K562 (cell line): ENCODE measurements around the gene LEPR. TPM values are rescaled to one million over a fixed set of nuclear protein-coding genes. Genes with fewer than 3 reads are reported as not detected.

Experiments
- DDX20 ChIP-seq: fragments of 450-650 bp; IDR thresholded peaks from 2 replicates; pipeline ENCODE4 v1.6.1; 2016; ENCODE audit warnings: missing genetic modification characterization, low read depth, mild to moderate bottlenecking, missing compliant biosample characterization, moderate library complexity
- ESRRA ChIP-seq: fragments of 450-650 bp; IDR thresholded peaks from 2 replicates; pipeline ENCODE4 v1.6.1; 2014; ENCODE audit warnings: low read depth, mild to moderate bottlenecking, moderate library complexity, borderline replicate concordance
- PHF8 ChIP-seq: fragments of 200-600 bp; sonication (generic); IDR thresholded peaks from 2 replicates; pipeline ENCODE4 v1.6.1; 2012; ENCODE audit warnings: mixed run types, mild to moderate bottlenecking, inconsistent platforms, low read length, moderate library complexity, borderline replicate concordance
- PRMT5 ChIP-seq: sonication (generic); formaldehyde crosslinking; IDR thresholded peaks from 2 replicates; pipeline ENCODE4 v1.5.0; 2020; ENCODE audit warnings: missing genetic modification reagents
- TAF7 ChIP-seq: fragments of 450-650 bp; IDR thresholded peaks from 2 replicates; pipeline ENCODE4 v1.6.1; 2016; ENCODE audit warnings: missing genetic modification characterization, missing compliant biosample characterization
- ZBTB17 ChIP-seq: fragments of 450-650 bp; formaldehyde crosslinking; IDR thresholded peaks from 2 replicates; pipeline ENCODE4 v1.4.0; 2020; ENCODE audit warnings: mild to moderate bottlenecking
- polyA plus RNA-seq, 8 experiments: library from polyadenylated mRNA; depleted of rRNA in 4 of 8; stranded (reverse) in 5 of 8; unstranded in 3 of 8; fragments of >200 nt; fragmentation: Nextera tagmentation in 2 of 8; fragmentation: Illumina TruSeq in 1 of 8; extraction: Ambion mirVana in 2 of 8; extraction: Trizol in 1 of 8; gene quantifications; 2 replicates each; pipeline versions ENCODE4 v1.2.1 to v1.2.3, GENCODE V29; 2011 to 2014; ENCODE audit warnings: inconsistent platforms in 1 of 8, missing spikeins in 1 of 8
- total RNA-seq, 7 experiments: library from RNA; depleted of rRNA in 6 of 7; stranded (reverse); fragments of >200 nt in 6 of 7; fragmentation: Illumina TruSeq in 2 of 7; extraction: Trizol in 2 of 7; gene quantifications; 2 replicates each; pipeline versions ENCODE4 v1.2.1 to v1.2.3, GENCODE V29; 2011 to 2021; ENCODE audit warnings: low replicate concordance in 1 of 7
- TF ChIP-seq, protein P1 (sequence below): fragments of 450-650 bp; IDR thresholded peaks from 2 replicates; pipeline ENCODE4 v1.6.1; 2014; ENCODE audit warnings: low read depth, mild to moderate bottlenecking, moderate library complexity, borderline replicate concordance
- TF ChIP-seq, protein P2 (sequence below), 3 experiments: fragments of 200-800 bp in 1 of 3; fragments of 250-450 bp in 1 of 3; fragments of 450-650 bp in 1 of 3; sonication (Bioruptor Pico) in 1 of 3; sonication (Bioruptor generic) in 1 of 3; formaldehyde crosslinking in 1 of 3; IDR thresholded peaks; 2 replicates each; pipeline versions ENCODE4 v1.6.1 to v1.8.0; 2016 to 2022; ENCODE audit warnings: mild to moderate bottlenecking in 2 of 3, missing genetic modification characterization in 2 of 3, missing compliant biosample characterization in 1 of 3, moderate library complexity in 1 of 3
- TF ChIP-seq, protein P3 (sequence below): fragments of 450-650 bp; IDR thresholded peaks from 2 replicates; pipeline ENCODE4 v1.7.1; 2018; ENCODE audit warnings: mild to moderate bottlenecking, low read depth; ENCODE audit not compliant: partially characterized antibody
- TF ChIP-seq, protein P4 (sequence below): fragments of 450-650 bp; IDR thresholded peaks from 2 replicates; pipeline ENCODE4 v1.6.1; 2018; ENCODE audit not compliant: partially characterized antibody
- TF ChIP-seq, protein P5 (sequence below): fragments of 200-400 bp; formaldehyde crosslinking; IDR thresholded peaks from 2 replicates; pipeline ENCODE4 v1.6.1; 2017; ENCODE audit warnings: mild to moderate bottlenecking, low read depth, low read length, moderate library complexity

LEPR gene
- total and polyA plus RNA-seq, 9 of the 15 experiments (the other 6 are each of a cell fraction or from before 2014, with no cell fraction given) = 12.2 to 111 (median 43.1) TPM

DNA sequence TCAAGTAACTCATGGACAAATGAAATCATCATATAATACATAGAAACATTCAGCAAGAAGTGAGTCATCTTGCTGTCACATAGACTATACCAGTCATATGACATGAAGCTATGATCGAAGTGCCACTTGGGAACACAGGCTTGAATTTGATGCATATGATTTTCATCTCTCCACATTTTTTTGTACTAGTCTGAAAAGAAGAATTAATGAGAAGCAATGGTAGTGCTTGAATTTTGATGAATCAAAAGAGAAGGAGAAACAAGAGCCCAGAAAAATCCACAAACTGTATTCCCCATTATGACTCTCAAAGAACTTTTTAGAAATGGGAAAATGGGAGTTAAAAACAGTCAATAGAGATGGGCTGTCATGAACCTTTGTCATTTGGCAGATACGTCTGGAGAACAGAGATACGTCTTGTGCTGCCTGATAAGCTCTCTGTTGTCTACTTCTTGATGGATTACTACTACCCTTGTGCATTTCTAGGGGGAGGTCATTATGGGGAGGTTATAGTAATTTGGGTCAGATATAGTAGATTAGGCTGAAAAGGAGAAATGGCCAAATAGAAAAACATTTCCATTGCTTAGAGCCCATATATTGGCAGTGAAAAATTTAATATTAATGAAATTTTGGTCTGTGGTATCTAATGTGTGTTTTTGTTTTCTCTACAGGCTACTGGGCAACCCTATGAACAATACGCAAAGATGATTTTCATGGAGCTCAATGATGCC is 8.0 kb upstream of the LEPR start (continued):
- TF ChIP-seq PHF8 (no peak), PRMT5 (no peak), TAF7 (tag) (no peak), DDX20 (tag) (peak; percentile 41; the same call in 1 of the 2 replicates), ESRRA (peak; percentile 71; the same call in 1 of the 2 replicates), ZBTB17 (CRISPR knock-in tag) (no peak; the same call in 1 of the 2 replicates)
- TF ChIP-seq, protein P1, sequence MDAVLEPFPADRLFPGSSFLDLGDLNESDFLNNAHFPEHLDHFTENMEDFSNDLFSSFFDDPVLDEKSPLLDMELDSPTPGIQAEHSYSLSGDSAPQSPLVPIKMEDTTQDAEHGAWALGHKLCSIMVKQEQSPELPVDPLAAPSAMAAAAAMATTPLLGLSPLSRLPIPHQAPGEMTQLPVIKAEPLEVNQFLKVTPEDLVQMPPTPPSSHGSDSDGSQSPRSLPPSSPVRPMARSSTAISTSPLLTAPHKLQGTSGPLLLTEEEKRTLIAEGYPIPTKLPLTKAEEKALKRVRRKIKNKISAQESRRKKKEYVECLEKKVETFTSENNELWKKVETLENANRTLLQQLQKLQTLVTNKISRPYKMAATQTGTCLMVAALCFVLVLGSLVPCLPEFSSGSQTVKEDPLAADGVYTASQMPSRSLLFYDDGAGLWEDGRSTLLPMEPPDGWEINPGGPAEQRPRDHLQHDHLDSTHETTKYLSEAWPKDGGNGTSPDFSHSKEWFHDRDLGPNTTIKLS = peak; percentile 23; the same call in 1 of the 2 replicates
- TF ChIP-seq, protein P2, sequence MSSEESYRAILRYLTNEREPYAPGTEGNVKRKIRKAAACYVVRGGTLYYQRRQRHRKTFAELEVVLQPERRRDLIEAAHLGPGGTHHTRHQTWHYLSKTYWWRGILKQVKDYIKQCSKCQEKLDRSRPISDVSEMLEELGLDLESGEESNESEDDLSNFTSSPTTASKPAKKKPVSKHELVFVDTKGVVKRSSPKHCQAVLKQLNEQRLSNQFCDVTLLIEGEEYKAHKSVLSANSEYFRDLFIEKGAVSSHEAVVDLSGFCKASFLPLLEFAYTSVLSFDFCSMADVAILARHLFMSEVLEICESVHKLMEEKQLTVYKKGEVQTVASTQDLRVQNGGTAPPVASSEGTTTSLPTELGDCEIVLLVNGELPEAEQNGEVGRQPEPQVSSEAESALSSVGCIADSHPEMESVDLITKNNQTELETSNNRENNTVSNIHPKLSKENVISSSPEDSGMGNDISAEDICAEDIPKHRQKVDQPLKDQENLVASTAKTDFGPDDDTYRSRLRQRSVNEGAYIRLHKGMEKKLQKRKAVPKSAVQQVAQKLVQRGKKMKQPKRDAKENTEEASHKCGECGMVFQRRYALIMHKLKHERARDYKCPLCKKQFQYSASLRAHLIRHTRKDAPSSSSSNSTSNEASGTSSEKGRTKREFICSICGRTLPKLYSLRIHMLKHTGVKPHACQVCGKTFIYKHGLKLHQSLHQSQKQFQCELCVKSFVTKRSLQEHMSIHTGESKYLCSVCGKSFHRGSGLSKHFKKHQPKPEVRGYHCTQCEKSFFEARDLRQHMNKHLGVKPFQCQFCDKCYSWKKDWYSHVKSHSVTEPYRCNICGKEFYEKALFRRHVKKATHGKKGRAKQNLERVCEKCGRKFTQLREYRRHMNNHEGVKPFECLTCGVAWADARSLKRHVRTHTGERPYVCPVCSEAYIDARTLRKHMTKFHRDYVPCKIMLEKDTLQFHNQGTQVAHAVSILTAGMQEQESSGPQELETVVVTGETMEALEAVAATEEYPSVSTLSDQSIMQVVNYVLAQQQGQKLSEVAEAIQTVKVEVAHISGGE (CRISPR knock-in tag; IDR thresholded peaks at IDR 0.05) = peak in 1 of 3 experiments; percentile 73; a peak in 2 of 6 replicates
- TF ChIP-seq, protein P3, sequence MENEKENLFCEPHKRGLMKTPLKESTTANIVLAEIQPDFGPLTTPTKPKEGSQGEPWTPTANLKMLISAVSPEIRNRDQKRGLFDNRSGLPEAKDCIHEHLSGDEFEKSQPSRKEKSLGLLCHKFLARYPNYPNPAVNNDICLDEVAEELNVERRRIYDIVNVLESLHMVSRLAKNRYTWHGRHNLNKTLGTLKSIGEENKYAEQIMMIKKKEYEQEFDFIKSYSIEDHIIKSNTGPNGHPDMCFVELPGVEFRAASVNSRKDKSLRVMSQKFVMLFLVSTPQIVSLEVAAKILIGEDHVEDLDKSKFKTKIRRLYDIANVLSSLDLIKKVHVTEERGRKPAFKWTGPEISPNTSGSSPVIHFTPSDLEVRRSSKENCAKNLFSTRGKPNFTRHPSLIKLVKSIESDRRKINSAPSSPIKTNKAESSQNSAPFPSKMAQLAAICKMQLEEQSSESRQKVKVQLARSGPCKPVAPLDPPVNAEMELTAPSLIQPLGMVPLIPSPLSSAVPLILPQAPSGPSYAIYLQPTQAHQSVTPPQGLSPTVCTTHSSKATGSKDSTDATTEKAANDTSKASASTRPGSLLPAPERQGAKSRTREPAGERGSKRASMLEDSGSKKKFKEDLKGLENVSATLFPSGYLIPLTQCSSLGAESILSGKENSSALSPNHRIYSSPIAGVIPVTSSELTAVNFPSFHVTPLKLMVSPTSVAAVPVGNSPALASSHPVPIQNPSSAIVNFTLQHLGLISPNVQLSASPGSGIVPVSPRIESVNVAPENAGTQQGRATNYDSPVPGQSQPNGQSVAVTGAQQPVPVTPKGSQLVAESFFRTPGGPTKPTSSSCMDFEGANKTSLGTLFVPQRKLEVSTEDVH = peak; percentile 62
- TF ChIP-seq, protein P4, sequence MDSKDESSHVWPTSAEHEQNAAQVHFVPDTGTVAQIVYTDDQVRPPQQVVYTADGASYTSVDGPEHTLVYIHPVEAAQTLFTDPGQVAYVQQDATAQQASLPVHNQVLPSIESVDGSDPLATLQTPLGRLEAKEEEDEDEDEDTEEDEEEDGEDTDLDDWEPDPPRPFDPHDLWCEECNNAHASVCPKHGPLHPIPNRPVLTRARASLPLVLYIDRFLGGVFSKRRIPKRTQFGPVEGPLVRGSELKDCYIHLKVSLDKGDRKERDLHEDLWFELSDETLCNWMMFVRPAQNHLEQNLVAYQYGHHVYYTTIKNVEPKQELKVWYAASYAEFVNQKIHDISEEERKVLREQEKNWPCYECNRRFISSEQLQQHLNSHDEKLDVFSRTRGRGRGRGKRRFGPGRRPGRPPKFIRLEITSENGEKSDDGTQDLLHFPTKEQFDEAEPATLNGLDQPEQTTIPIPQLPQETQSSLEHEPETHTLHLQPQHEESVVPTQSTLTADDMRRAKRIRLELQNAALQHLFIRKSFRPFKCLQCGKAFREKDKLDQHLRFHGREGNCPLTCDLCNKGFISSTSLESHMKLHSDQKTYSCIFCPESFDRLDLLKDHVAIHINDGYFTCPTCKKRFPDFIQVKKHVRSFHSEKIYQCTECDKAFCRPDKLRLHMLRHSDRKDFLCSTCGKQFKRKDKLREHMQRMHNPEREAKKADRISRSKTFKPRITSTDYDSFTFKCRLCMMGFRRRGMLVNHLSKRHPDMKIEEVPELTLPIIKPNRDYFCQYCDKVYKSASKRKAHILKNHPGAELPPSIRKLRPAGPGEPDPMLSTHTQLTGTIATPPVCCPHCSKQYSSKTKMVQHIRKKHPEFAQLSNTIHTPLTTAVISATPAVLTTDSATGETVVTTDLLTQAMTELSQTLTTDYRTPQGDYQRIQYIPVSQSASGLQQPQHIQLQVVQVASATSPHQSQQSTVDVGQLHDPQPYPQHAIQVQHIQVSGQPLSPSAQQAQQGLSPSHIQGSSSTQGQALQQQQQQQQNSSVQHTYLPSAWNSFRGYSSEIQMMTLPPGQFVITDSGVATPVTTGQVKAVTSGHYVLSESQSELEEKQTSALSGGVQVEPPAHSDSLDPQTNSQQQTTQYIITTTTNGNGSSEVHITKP = peak; percentile 65
- TF ChIP-seq, protein P5, sequence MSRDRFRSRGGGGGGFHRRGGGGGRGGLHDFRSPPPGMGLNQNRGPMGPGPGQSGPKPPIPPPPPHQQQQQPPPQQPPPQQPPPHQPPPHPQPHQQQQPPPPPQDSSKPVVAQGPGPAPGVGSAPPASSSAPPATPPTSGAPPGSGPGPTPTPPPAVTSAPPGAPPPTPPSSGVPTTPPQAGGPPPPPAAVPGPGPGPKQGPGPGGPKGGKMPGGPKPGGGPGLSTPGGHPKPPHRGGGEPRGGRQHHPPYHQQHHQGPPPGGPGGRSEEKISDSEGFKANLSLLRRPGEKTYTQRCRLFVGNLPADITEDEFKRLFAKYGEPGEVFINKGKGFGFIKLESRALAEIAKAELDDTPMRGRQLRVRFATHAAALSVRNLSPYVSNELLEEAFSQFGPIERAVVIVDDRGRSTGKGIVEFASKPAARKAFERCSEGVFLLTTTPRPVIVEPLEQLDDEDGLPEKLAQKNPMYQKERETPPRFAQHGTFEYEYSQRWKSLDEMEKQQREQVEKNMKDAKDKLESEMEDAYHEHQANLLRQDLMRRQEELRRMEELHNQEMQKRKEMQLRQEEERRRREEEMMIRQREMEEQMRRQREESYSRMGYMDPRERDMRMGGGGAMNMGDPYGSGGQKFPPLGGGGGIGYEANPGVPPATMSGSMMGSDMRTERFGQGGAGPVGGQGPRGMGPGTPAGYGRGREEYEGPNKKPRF = no peak
